ENCODE data around the gene NUDT5. TPM values are rescaled to one million over a fixed set of nuclear protein-coding genes. Genes with fewer than 3 reads are reported as not detected.
"Not testable (repeated sequence)": the region's sequence is repeated elsewhere in the genome, so short reads cannot be mapped to it uniquely, and the experiment has no call there.

NUDT5 gene
- total RNA-seq, 1 experiment from 2014 or later: 117 TPM

- Histone ChIP-seq H3K23me2 (ENCODE audit: insufficient read length, low read depth, low read length, poor library complexity, severe bottlenecking) (no peaks in the 10 kb centered on the region), H4K91ac (ENCODE audit: insufficient read length, low read depth, low read length) (no peak overlapping the region), H2AFZ (ENCODE audit: low read length) (no peak overlapping the region), H3K23ac (ENCODE audit: insufficient read length, low read depth, low read length) (no peak overlapping the region), H3K4me1 (ENCODE audit: insufficient read depth, low read length) (peaks cover 9% of the 10 kb centered on the region; the same call in 1 of the 2 replicates), H3K79me2 (ENCODE audit: insufficient read depth, low read length) (no peaks in the 10 kb centered on the region), H3K18ac (ENCODE audit: insufficient read length, low read depth, low read length) (no peak overlapping the region), H3K14ac (ENCODE audit: insufficient read depth, low read length) (no peak overlapping the region), H4K8ac (replicated peaks; ENCODE audit: insufficient read length, low read depth, low read length) (no peak overlapping the region), H2BK20ac (ENCODE audit: low read depth, low read length, poor library complexity, severe bottlenecking) (no peak overlapping the region), H3T11ph (ENCODE audit: low read length) (no peak overlapping the region), H2BK12ac (ENCODE audit: insufficient read length, low read depth, low read length) (no peak overlapping the region), H2BK5ac (ENCODE audit: insufficient read length, low read length) (no peak overlapping the region), H3K9me3 (ENCODE audit: control insufficient read depth, low read depth, low read length) (no peaks in the 10 kb centered on the region), H3K4ac (ENCODE audit: low read depth, low read length) (no peak overlapping the region), H4K20me1 (ENCODE audit: control insufficient read depth, insufficient read depth, insufficient read length) (no peaks in the 10 kb centered on the region), H4K5ac (ENCODE audit: insufficient read length, low read depth, low read length) (no peak overlapping the region), H3K56ac (ENCODE audit: insufficient read length, low read depth, low read length) (no peak overlapping the region), H2BK15ac (ENCODE audit: low read depth, low read length) (no peak overlapping the region), H2BK120ac (ENCODE audit: low read depth, low read length, poor library complexity, severe bottlenecking) (no peak overlapping the region), H3K9ac (ENCODE audit: extremely low read depth, insufficient read length, low read length) (no peak overlapping the region), H3K4me2 (ENCODE audit: insufficient read depth, insufficient read length, low read length) (no peak overlapping the region), H2AK5ac (ENCODE audit: insufficient read length, low read length) (no peak overlapping the region), H3K27me3 (ENCODE audit: insufficient read depth, low read length) (no peaks in the 10 kb centered on the region), H3K27ac (ENCODE audit: insufficient read length, low read depth, low read length) (no peak overlapping the region), H3K79me1 (ENCODE audit: insufficient read depth, low read depth, low read length, poor library complexity, severe bottlenecking) (no peaks in the 10 kb centered on the region)
- Mint-ChIP-seq H3K27ac (no peak overlapping the region), H3K4me3 (no peak overlapping the region), H3K27me3 (ENCODE audit: low read depth) (no peaks in the 10 kb centered on the region; the same call in 1 of the 2 replicates), H3K9me3 (no peaks in the 10 kb centered on the region), H3K36me3 (ENCODE audit: insufficient read depth in 1 of 3, low read depth in 3 of 3) (peaks cover 23 to 66% (median 41%) of the 10 kb centered on the region in 3 experiments), H3K4me1 (peaks cover 23 to 27% of the 10 kb centered on the region in 2 experiments)
- no peak for TF ChIP-seq CTCF (conservative IDR thresholded peaks at IDR 0.05)
- no peak for DNase-seq
- WGBS (ENCODE audit: extremely low coverage, insufficient read length, low lambda C conversion rate): no CpG with 5 or more reads among the region's 9 CpGs
Measured at GRCh38 chr10:12177642-12178041, 18.0 kb downstream of the NUDT5 start.

- not testable (repeated sequence) for H3K27ac Mint-ChIP-seq; DNase-seq; H2BK5ac ChIP-seq (ENCODE audit: insufficient read length, low read length); H4K20me1 ChIP-seq (ENCODE audit: control insufficient read depth, insufficient read depth, insufficient read length); H3K27me3 Mint-ChIP-seq (ENCODE audit: low read depth); H3K56ac ChIP-seq (ENCODE audit: insufficient read length, low read depth, low read length); H3K79me2 ChIP-seq (ENCODE audit: insufficient read depth, low read length); H3K4ac ChIP-seq (ENCODE audit: low read depth, low read length); H2AK5ac ChIP-seq (ENCODE audit: insufficient read length, low read length); H3K27ac ChIP-seq (ENCODE audit: insufficient read length, low read depth, low read length); H3K9me3 ChIP-seq (ENCODE audit: control insufficient read depth, low read depth, low read length); H3K23me2 ChIP-seq (ENCODE audit: insufficient read length, low read depth, low read length, poor library complexity, severe bottlenecking); H3K4me2 ChIP-seq (ENCODE audit: insufficient read depth, insufficient read length, low read length); H3K23ac ChIP-seq (ENCODE audit: insufficient read length, low read depth, low read length); H4K91ac ChIP-seq (ENCODE audit: insufficient read length, low read depth, low read length); H3K79me1 ChIP-seq (ENCODE audit: insufficient read depth, low read depth, low read length, poor library complexity, severe bottlenecking); H3K14ac ChIP-seq (ENCODE audit: insufficient read depth, low read length); H3K9me3 Mint-ChIP-seq; H2BK20ac ChIP-seq (ENCODE audit: low read depth, low read length, poor library complexity, severe bottlenecking); H3K27me3 ChIP-seq (ENCODE audit: insufficient read depth, low read length); H2BK12ac ChIP-seq (ENCODE audit: insufficient read length, low read depth, low read length); H2BK120ac ChIP-seq (ENCODE audit: low read depth, low read length, poor library complexity, severe bottlenecking); H4K8ac ChIP-seq (replicated peaks; ENCODE audit: insufficient read length, low read depth, low read length); H2BK15ac ChIP-seq (ENCODE audit: low read depth, low read length); H3K4me1 Mint-ChIP-seq; H4K5ac ChIP-seq (ENCODE audit: insufficient read length, low read depth, low read length); H3K4me1 ChIP-seq (ENCODE audit: insufficient read depth, low read length); H3K4me3 Mint-ChIP-seq; H3K9ac ChIP-seq (ENCODE audit: extremely low read depth, insufficient read length, low read length); H3T11ph ChIP-seq (ENCODE audit: low read length); H3K18ac ChIP-seq (ENCODE audit: insufficient read length, low read depth, low read length); H2AFZ ChIP-seq (ENCODE audit: low read length)
- no CpG with 5 or more reads among the region's 6 CpGs for WGBS (ENCODE audit: extremely low coverage, insufficient read length, low lambda C conversion rate)
- peaks cover 30 to 81% (median 56%) of the 10 kb centered on the region in 3 experiments for H3K36me3 Mint-ChIP-seq (ENCODE audit: insufficient read depth in 1 of 3, low read depth in 3 of 3)
Measured at GRCh38 chr10:12171512-12171911, 24.2 kb downstream of the NUDT5 start.

Measured in H9 (cell line).